K562 (cell line): ENCODE measurements around the gene MBOAT7. TPM values are rescaled to one million over a fixed set of nuclear protein-coding genes. Genes with fewer than 3 reads are reported as not detected.

Source experiments
- ATAC-seq: fragments of 200-7000 bp; cut with Tn5 transposase; 3 replicates; pipeline ENCODE4 v1.9.1; 2020; ENCODE audit warnings: moderate library complexity
- BruUV-seq: library from RNA; stranded (reverse); fragments of 400-500 nt; replicated peaks from 2 replicates; lab custom pipeline; 2021; lab: Mats Ljungman, UMichigan
- CTCF ChIA-PET: fragments of 300-600 bp; formaldehyde crosslinking; extraction: SDS; loops from one replicate; lab custom pipeline; 2021; ENCODE audit warnings: low intra/inter-chr PET ratio; lab: Yijun Ruan, JAX
- POLR2A ChIA-PET: fragments of 300-600, 350-650 bp; sonication (Branson Sonifier 250); formaldehyde crosslinking; extraction: SDS; loops from one replicate; lab custom pipeline; 2021; ENCODE audit warnings: antibody characterized with exemption, inconsistent platforms; lab: Yijun Ruan, JAX
- DNase-seq, 4 experiments: peaks; one replicate each; pipeline versions ENCODE4 v3.0.0 to v3.0.0-alpha.2; 2011 to 2018; ENCODE audit warnings: low spot score in 3 of 4, mixed read lengths in 3 of 4; ENCODE audit errors: extremely low read depth in 1 of 4
- FAIRE-seq: peaks from 2 replicates; lab custom pipeline; 2011; peaks lifted over from hg19 to GRCh38; lab: Jason Lieb, UNC
- H2AFZ ChIP-seq: 2 replicates; pipeline ENCODE4 v1.6.0; 2011; ENCODE audit warnings: low read depth, low read length, control low read depth, inconsistent platforms
- H3K27ac ChIP-seq: fragments of 200-600 bp; 3 replicates; pipeline ENCODE4 v1.8.0; 2011; ENCODE audit warnings: low read depth, mild to moderate bottlenecking, control low read depth, inconsistent platforms, low read length, moderate library complexity, mixed read lengths; ENCODE audit errors: extremely low read depth
- H3K27me3 ChIP-seq, 2 experiments: fragments of 300-600 bp in 1 of 2; 2 replicates in 1 of 2; 3 replicates in 1 of 2; pipeline versions ENCODE4 v1.6.0 to v1.8.0; 2011; ENCODE audit warnings: inconsistent platforms in 2 of 2, low read length in 2 of 2, mild to moderate bottlenecking in 1 of 2, mixed read lengths in 1 of 2, moderate library complexity in 1 of 2; ENCODE audit not compliant: control insufficient read depth in 2 of 2, insufficient read depth in 2 of 2
- H3K36me3 ChIP-seq: fragments of 300-600 bp; 3 replicates; pipeline ENCODE4 v1.8.0; 2011; ENCODE audit warnings: mild to moderate bottlenecking, low read length, inconsistent platforms; ENCODE audit not compliant: control insufficient read depth, insufficient read depth
- H3K4me1 ChIP-seq, 2 experiments: fragments of 200-600 bp in 1 of 2; replicated peaks in 1 of 2; 2 replicates in 1 of 2; 3 replicates in 1 of 2; pipeline versions ENCODE4 v1.5.1 to v1.8.0; 2011; ENCODE audit warnings: inconsistent platforms in 2 of 2, low read length in 2 of 2, mild to moderate bottlenecking in 1 of 2, mixed read lengths in 1 of 2, moderate library complexity in 1 of 2; ENCODE audit not compliant: control insufficient read depth in 2 of 2, insufficient read depth in 2 of 2
- H3K4me2 ChIP-seq: 2 replicates; pipeline ENCODE4 v1.6.1; 2011; ENCODE audit warnings: low read length, control low read depth, inconsistent platforms, mixed read lengths; ENCODE audit not compliant: insufficient read depth
- H3K4me3 ChIP-seq: fragments of 200-600 bp; sonication (generic), shearing (Covaris generic); 2 replicates; pipeline ENCODE4 v1.5.1; 2016; ENCODE audit warnings: control low read depth, inconsistent platforms
- H3K79me2 ChIP-seq: fragments of 200-600 bp; 3 replicates; pipeline ENCODE4 v1.8.0; 2011; ENCODE audit warnings: low read length, inconsistent platforms; ENCODE audit not compliant: control insufficient read depth, insufficient read depth
- H3K9ac ChIP-seq, 2 experiments: 2 replicates each; pipeline versions ENCODE4 v1.6.0 to v1.6.1; 2011; ENCODE audit warnings: low read depth in 2 of 2, low read length in 2 of 2, control low read depth in 1 of 2, inconsistent platforms in 1 of 2, mild to moderate bottlenecking in 1 of 2, mixed read lengths in 1 of 2; ENCODE audit not compliant: insufficient read depth in 1 of 2
- H3K9me1 ChIP-seq: one replicate; pipeline ENCODE4 v1.6.0; 2011; ENCODE audit warnings: inconsistent platforms, mild to moderate bottlenecking, low read length, moderate library complexity; ENCODE audit not compliant: control insufficient read depth, insufficient read depth
- H3K9me3 ChIP-seq: replicated peaks from 2 replicates; pipeline ENCODE4 v1.5.1; 2011; ENCODE audit warnings: low read depth, low read length, inconsistent platforms; ENCODE audit not compliant: control insufficient read depth, insufficient read depth
- H4K20me1 ChIP-seq: replicated peaks from 2 replicates; pipeline ENCODE4 v1.6.1; 2011; ENCODE audit warnings: low read length, inconsistent platforms, mixed read lengths; ENCODE audit not compliant: control insufficient read depth, insufficient read depth
- ARHGAP35 ChIP-seq: fragments of 450-650 bp; IDR thresholded peaks from 2 replicates; pipeline ENCODE4 v1.6.1; 2018; ENCODE audit not compliant: partially characterized antibody
- CREBBP ChIP-seq: IDR thresholded peaks from one replicate; pipeline ENCODE4 v1.6.1; 2012; ENCODE audit warnings: low read depth, mild to moderate bottlenecking, control low read depth, inconsistent platforms, low read length
- KAT8 ChIP-seq: fragments of 450-650 bp; IDR thresholded peaks from 2 replicates; pipeline ENCODE4 v1.6.1; 2016; ENCODE audit warnings: low read depth, mild to moderate bottlenecking
- MBD1 ChIP-seq: fragments of 250-450 bp; sonication (Bioruptor Pico); IDR thresholded peaks from 2 replicates; pipeline ENCODE4 v1.8.0; 2022; ENCODE audit warnings: inconsistent platforms
- NR1H2 ChIP-seq: sonication (generic); formaldehyde crosslinking; IDR thresholded peaks from 2 replicates; pipeline ENCODE4 v1.4.0; 2020; ENCODE audit warnings: mild to moderate bottlenecking, missing genetic modification reagents
- PCBP1 ChIP-seq: fragments of 200-400 bp; formaldehyde crosslinking; IDR thresholded peaks from 2 replicates; pipeline ENCODE4 v1.6.1; 2018; ENCODE audit warnings: mild to moderate bottlenecking, low read depth, low read length; ENCODE audit not compliant: poor library complexity, severe bottlenecking
- PML ChIP-seq: IDR thresholded peaks from 2 replicates; pipeline ENCODE4 v1.6.1; 2012; ENCODE audit warnings: low read length, inconsistent platforms
- PTBP1 ChIP-seq: fragments of 200-400 bp; formaldehyde crosslinking; IDR thresholded peaks from 2 replicates; pipeline ENCODE4 v1.6.1; 2017; ENCODE audit warnings: low read depth, low read length
- RBM14 ChIP-seq: fragments of 200-400 bp; formaldehyde crosslinking; IDR thresholded peaks from 2 replicates; pipeline ENCODE4 v1.6.1; 2018; ENCODE audit warnings: low read depth, mild to moderate bottlenecking, low read length, moderate library complexity, borderline replicate concordance; ENCODE audit not compliant: insufficient read depth
- RBM39 ChIP-seq: fragments of 200-400 bp; formaldehyde crosslinking; optimal IDR thresholded peaks from 2 replicates; pipeline ENCODE3; 2018; ENCODE audit warnings: low read depth, low read length
- RNF219 ChIP-seq: fragments of 250-450 bp; sonication (Bioruptor Pico); IDR thresholded peaks from 2 replicates; pipeline ENCODE4 v1.5.0; 2022; ENCODE audit warnings: mild to moderate bottlenecking
- SRSF7 ChIP-seq: fragments of 200-400 bp; formaldehyde crosslinking; optimal IDR thresholded peaks from 2 replicates; pipeline ENCODE3; 2017; ENCODE audit warnings: mild to moderate bottlenecking, low read depth, low read length
- ZBTB43 ChIP-seq: sonication (generic); formaldehyde crosslinking; IDR thresholded peaks from 2 replicates; pipeline ENCODE4 v1.8.0; 2023; ENCODE audit warnings: mild to moderate bottlenecking, missing genetic modification reagents
- ZNF239 ChIP-seq: fragments of 250-450 bp; sonication (Bioruptor Pico); IDR thresholded peaks from 2 replicates; pipeline ENCODE4 v1.4.0; 2020; ENCODE audit warnings: mild to moderate bottlenecking
- ZNF431 ChIP-seq: sonication (generic); formaldehyde crosslinking; IDR thresholded peaks from 2 replicates; pipeline ENCODE4 v1.8.0; 2022; ENCODE audit warnings: mild to moderate bottlenecking, missing genetic modification reagents
- WGBS: fragments of 100-300 bp; shearing (Covaris generic); methylation state at CpG from one replicate; pipeline ENCODE4 v1.1.6; 2016; ENCODE audit warnings: low coverage, mixed read lengths; ENCODE audit not compliant: insufficient coverage; ENCODE audit errors: missing lambda C conversion rate; 5-methylcytosine and 5-hydroxymethylcytosine counted together
- in situ Hi-C: fragments of 300-500 bp; cut with MboI; formaldehyde crosslinking; loops from 4 replicates; pipeline ENCODE4 v1.15.0; 2018; ENCODE audit warnings: inconsistent platforms, mixed read lengths
- intact Hi-C: fragments of 100-400 bp; cut with micrococcal nuclease; formaldehyde crosslinking; loops from 2 replicates; pipeline ENCODE4 v1.14.2; 2022
- polyA plus RNA-seq, 8 experiments: library from polyadenylated mRNA; depleted of rRNA in 4 of 8; stranded (reverse) in 5 of 8; unstranded in 3 of 8; fragments of >200 nt; fragmentation: Nextera tagmentation in 2 of 8; fragmentation: Illumina TruSeq in 1 of 8; extraction: Ambion mirVana in 2 of 8; extraction: Trizol in 1 of 8; gene quantifications; 2 replicates each; pipeline versions ENCODE4 v1.2.1 to v1.2.3, GENCODE V29; 2011 to 2014; ENCODE audit warnings: inconsistent platforms in 1 of 8, missing spikeins in 1 of 8
- total RNA-seq, 7 experiments: library from RNA; depleted of rRNA in 6 of 7; stranded (reverse); fragments of >200 nt in 6 of 7; fragmentation: Illumina TruSeq in 2 of 7; extraction: Trizol in 2 of 7; gene quantifications; 2 replicates each; pipeline versions ENCODE4 v1.2.1 to v1.2.3, GENCODE V29; 2011 to 2021; ENCODE audit warnings: low replicate concordance in 1 of 7

MBOAT7 gene
- total and polyA plus RNA-seq, 9 of the 15 experiments (the other 6 are each of a cell fraction or from before 2014, with no cell fraction given), result 1.4 to 153 (median 56.1) TPM

GRCh38 chr19:54133957-54134590, 55.3 kb downstream of the MBOAT7 start (continued):
- TF ChIP-seq RNF219 (CRISPR knock-in tag) (no peak), ZNF239 (no peak), PML (no peak), ARHGAP35 (no peak), ZBTB43 (CRISPR knock-in tag) (no peak)
- TF ChIP-seq, all 486 proteins: peak for 0

GRCh38 chr19:54133312-54133956, 55.9 kb downstream of the MBOAT7 start:
- H3K4me3 ChIP-seq, result no peak overlapping the region
- peaks cover 9% of the 10 kb centered on the region for H3K79me2 ChIP-seq
- no peaks in the 10 kb centered on the region for H3K9me1 ChIP-seq
- in situ Hi-C loops (no loop called here), intact Hi-C loops (no loop called here)
- no peak overlapping the region for H2AFZ ChIP-seq
- H3K27me3 ChIP-seq, result no peaks in the 10 kb centered on the region
- H3K9me3 ChIP-seq, result no peaks in the 10 kb centered on the region
- H3K4me1 ChIP-seq, result peaks cover 4 to 12% of the 10 kb centered on the region in 2 experiments; a peak in 3 of 5 replicates
- DNase-seq (peak in 1 of 4 experiments; percentile 48), ATAC-seq (no peak), FAIRE-seq (no peak)
- ChIA-PET POLR2A (interaction anchor here (1.5 kb wide), 1 partner anchor 18 kb away, joined by 5 read pairs; the partner anchor contains the start of genes PRPF31 and TFPT), CTCF (no interaction called here)
- WGBS, result 57% methylated on average over 8 of the region's 10 CpGs
- H3K9ac ChIP-seq, result no peak overlapping the region; a peak in 1 of 4 replicates
- H3K4me2 ChIP-seq, result no peak overlapping the region
- no peak overlapping the region for H3K27ac ChIP-seq
- no peaks in the 10 kb centered on the region for H4K20me1 ChIP-seq
- no TSS peak for BruUV-seq
- H3K36me3 ChIP-seq, result peaks cover 28% of the 10 kb centered on the region; the same call in 1 of the 3 replicates
- TF ChIP-seq MBD1 (CRISPR knock-in tag) (no peak), NR1H2 (no peak), ZNF431 (CRISPR knock-in tag) (no peak), SRSF7 (peak; percentile 87), PTBP1 (0 out of 2 replicates have a peak, but pooled peaks have one; percentile 84), PCBP1 (peak; percentile 88), KAT8 (no peak), RBM14 (0 out of 2 replicates have a peak, but pooled peaks have one; percentile 53), CREBBP (peak; percentile 42), RBM39 (peak; percentile 69)
